PC-9 (cell line): Measurements from ENCODE around the gene EML3. TPM values are rescaled to one million over a fixed set of nuclear protein-coding genes. Genes with fewer than 3 reads are reported as not detected.

Experiments used
- BruUV-seq: library from RNA; stranded (reverse); fragments of 400-500 nt; replicated peaks from 2 replicates; lab custom pipeline; 2021; lab: Mats Ljungman, UMichigan
- CTCF ChIA-PET: fragments of 300-600 bp; sonication (Branson Sonifier 250); formaldehyde crosslinking; loops from one replicate; lab custom pipeline; 2022; ENCODE audit warnings: antibody characterized with exemption; lab: Charles Lee
- POLR2A ChIA-PET: fragments of 300-600 bp; sonication (Branson Sonifier 250); formaldehyde crosslinking; loops from one replicate; lab custom pipeline; 2022; ENCODE audit warnings: antibody characterized with exemption; ENCODE audit not compliant: unreplicated experiment; lab: Charles Lee
- DNase-seq, 2 experiments: peaks; one replicate each; pipeline versions ENCODE4 v3.0.0 to v3.0.0-alpha.2; 2015 to 2022; ENCODE audit warnings: mixed read lengths in 1 of 2
- H2AFZ ChIP-seq: fragments of 200-600 bp; sonication (generic); 2 replicates; pipeline ENCODE4 v1.8.1; 2017; ENCODE audit warnings: antibody characterized with exemption
- H3F3A ChIP-seq: fragments of 200-600 bp; sonication (generic); 2 replicates; pipeline ENCODE4 v1.8.1; 2017; ENCODE audit warnings: antibody characterized with exemption, mild to moderate bottlenecking, low read depth; ENCODE audit not compliant: insufficient read depth
- H3K27ac ChIP-seq: fragments of 200-600 bp; sonication (generic); 2 replicates; pipeline ENCODE4 v1.6.1; 2016; ENCODE audit warnings: mixed run types
- H3K27me3 ChIP-seq: fragments of 200-600 bp; sonication (generic); 2 replicates; pipeline ENCODE4 v1.6.1; 2016; ENCODE audit warnings: low read depth, mixed run types; ENCODE audit not compliant: insufficient read depth
- H3K36me3 ChIP-seq: fragments of 200-600 bp; sonication (generic); 2 replicates; pipeline ENCODE4 v1.6.1; 2016; ENCODE audit warnings: low read depth, mixed run types
- H3K4me1 ChIP-seq: fragments of 200-600 bp; sonication (generic); replicated peaks from 2 replicates; pipeline ENCODE4 v1.6.1; 2016; ENCODE audit warnings: mixed run types; ENCODE audit not compliant: insufficient read depth
- H3K4me2 ChIP-seq: fragments of 200-600 bp; sonication (generic); 2 replicates; pipeline ENCODE4 v1.6.1; 2017; ENCODE audit warnings: mixed run types
- H3K4me3 ChIP-seq: fragments of 200-600 bp; sonication (generic); 2 replicates; pipeline ENCODE4 v1.6.1; 2016; ENCODE audit warnings: mixed run types
- H3K79me2 ChIP-seq: fragments of 200-600 bp; sonication (generic); 2 replicates; pipeline ENCODE4 v1.6.1; 2017; ENCODE audit warnings: low read depth, mixed run types
- H3K9me2 ChIP-seq: fragments of 200-600 bp; sonication (generic); 2 replicates; pipeline ENCODE4 v1.8.1; 2017; ENCODE audit warnings: mild to moderate bottlenecking; ENCODE audit not compliant: insufficient read depth
- H3K9me3 ChIP-seq: fragments of 200-600 bp; sonication (generic); 2 replicates; pipeline ENCODE4 v1.8.1; 2016; ENCODE audit warnings: low read depth; ENCODE audit not compliant: insufficient read depth
- H4K20me1 ChIP-seq: fragments of 200-600 bp; sonication (generic); 2 replicates; pipeline ENCODE4 v1.8.1; 2017; ENCODE audit not compliant: insufficient read depth
- EZH2 ChIP-seq: fragments of 200-600 bp; sonication (generic); IDR thresholded peaks from 2 replicates; pipeline ENCODE4 v1.8.0; 2017; ENCODE audit warnings: antibody characterized with exemption, low read depth
- intact Hi-C: fragments of 100-400 bp; cut with micrococcal nuclease; formaldehyde crosslinking; loops from one replicate; pipeline ENCODE4 v1.10.0; 2022; ENCODE audit not compliant: unreplicated experiment
- total RNA-seq: library from RNA; stranded (reverse); gene quantifications from 2 replicates; pipeline ENCODE4 v1.2.3, GENCODE V29; 2021
- TF ChIP-seq, protein P1 (sequence below): fragments of 200-600 bp; sonication (generic); conservative IDR thresholded peaks from 2 replicates; pipeline ENCODE4 v1.6.1; 2017; ENCODE audit warnings: mixed run types, antibody characterized with exemption, mild to moderate bottlenecking, moderate library complexity

EML3 gene
- total RNA-seq, 1 experiment from 2014 or later: 84.2 TPM

DNA sequence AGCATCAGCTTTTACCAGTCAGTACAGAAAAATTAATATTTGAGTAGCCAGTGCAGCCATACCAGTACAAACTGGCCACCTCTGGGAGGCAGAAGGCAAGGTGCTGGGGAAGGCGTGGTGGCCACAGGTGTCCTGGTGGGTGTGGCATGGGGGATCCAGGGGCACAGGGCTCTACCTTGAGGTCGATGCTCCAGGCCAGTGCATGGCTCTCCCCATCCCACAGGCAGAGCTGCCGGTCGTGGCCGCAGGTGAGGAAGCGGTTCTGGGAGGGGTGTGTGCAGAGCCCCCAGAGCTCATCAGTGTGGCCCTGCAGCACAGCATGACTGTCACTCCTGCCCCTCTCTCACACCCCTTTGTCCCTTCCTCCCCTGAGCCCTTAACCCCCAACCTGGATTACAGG, 7.1 kb downstream of the EML3 start:
- no peaks in the 10 kb centered on the region for H3K9me2 ChIP-seq
- DNase-seq: no peak
- H2AFZ ChIP-seq: no peak overlapping the region
- H3K4me1 ChIP-seq: peaks cover 2% of the 10 kb centered on the region
- TF ChIP-seq, protein P1, sequence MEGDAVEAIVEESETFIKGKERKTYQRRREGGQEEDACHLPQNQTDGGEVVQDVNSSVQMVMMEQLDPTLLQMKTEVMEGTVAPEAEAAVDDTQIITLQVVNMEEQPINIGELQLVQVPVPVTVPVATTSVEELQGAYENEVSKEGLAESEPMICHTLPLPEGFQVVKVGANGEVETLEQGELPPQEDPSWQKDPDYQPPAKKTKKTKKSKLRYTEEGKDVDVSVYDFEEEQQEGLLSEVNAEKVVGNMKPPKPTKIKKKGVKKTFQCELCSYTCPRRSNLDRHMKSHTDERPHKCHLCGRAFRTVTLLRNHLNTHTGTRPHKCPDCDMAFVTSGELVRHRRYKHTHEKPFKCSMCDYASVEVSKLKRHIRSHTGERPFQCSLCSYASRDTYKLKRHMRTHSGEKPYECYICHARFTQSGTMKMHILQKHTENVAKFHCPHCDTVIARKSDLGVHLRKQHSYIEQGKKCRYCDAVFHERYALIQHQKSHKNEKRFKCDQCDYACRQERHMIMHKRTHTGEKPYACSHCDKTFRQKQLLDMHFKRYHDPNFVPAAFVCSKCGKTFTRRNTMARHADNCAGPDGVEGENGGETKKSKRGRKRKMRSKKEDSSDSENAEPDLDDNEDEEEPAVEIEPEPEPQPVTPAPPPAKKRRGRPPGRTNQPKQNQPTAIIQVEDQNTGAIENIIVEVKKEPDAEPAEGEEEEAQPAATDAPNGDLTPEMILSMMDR: no peak
- no peak for TF ChIP-seq EZH2
- CTCF ChIA-PET: no interaction called here
- no peaks in the 10 kb centered on the region for H3K27me3 ChIP-seq
- peaks cover 9% of the 10 kb centered on the region; the same call in 1 of the 2 replicates for H3K36me3 ChIP-seq
- H4K20me1 ChIP-seq: no peaks in the 10 kb centered on the region
- POLR2A ChIA-PET: interaction anchor here (0.7 kb wide), 1 partner anchor 9 kb away, joined by 3 read pairs; no protein-coding TSS in a partner anchor
- no peak overlapping the region for H3K4me3 ChIP-seq
- intact Hi-C loops: no loop called here
- no peaks in the 10 kb centered on the region for H3K9me3 ChIP-seq
- peaks cover 36% of the 10 kb centered on the region for H3F3A ChIP-seq
- peaks cover 17% of the 10 kb centered on the region for H3K79me2 ChIP-seq
- BruUV-seq: no TSS peak
- H3K27ac ChIP-seq: no peak overlapping the region
- no peak overlapping the region for H3K4me2 ChIP-seq

DNA sequence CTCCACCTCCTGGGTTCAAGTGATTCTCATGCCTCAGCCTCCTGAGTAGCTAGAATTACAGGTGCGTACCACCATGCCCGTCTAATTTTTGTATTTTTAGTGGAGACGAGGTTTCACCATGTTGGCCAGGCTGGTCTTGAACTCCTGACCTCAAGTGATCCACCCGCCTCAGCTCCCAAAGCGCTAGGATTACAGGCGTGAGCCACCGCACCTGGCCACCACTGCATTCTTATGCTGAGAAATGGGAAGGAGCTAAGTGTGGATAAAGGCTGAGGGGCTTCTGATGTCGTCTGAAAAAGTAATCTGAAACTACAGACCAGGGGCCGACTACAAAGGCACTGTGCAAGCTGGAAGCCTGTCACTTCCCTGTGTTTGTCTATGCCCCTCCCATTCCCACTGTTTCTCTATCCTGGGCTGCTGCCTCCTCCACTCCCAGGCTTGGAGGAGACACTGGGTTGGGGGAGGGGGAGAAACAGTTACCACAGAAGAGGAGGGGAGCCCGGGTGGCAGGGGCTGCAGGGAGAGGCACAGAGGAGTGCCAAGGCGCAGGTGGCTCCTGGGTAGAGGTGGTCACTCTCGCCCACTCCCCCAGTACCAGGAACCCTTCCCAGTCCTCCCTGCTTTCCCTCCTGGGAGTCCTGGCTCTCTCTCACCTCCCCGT, 8.0 kb downstream of the EML3 start:
- Histone ChIP-seq H4K20me1 (no peaks in the 10 kb centered on the region), H3K27me3 (no peaks in the 10 kb centered on the region), H3K4me1 (peaks cover 8% of the 10 kb centered on the region), H3K36me3 (0 out of 2 replicates have a peak, but pooled peaks cover 2% of the 10 kb centered on the region), H3K4me2 (no peak overlapping the region), H3K9me3 (no peaks in the 10 kb centered on the region), H3K79me2 (peaks cover 19% of the 10 kb centered on the region), H3F3A (peaks cover 37% of the 10 kb centered on the region), H3K27ac (no peak overlapping the region), H3K9me2 (no peaks in the 10 kb centered on the region), H2AFZ (no peak overlapping the region), H3K4me3 (no peak overlapping the region)
- BruUV-seq: no TSS peak
- intact Hi-C loops: no loop called here
- CTCF ChIA-PET: no interaction called here
- no peak for DNase-seq
- TF ChIP-seq, protein P1: no peak
- POLR2A ChIA-PET: interaction anchor here (0.7 kb wide), 1 partner anchor 8 kb away, joined by 3 read pairs; no protein-coding TSS in a partner anchor

DNA sequence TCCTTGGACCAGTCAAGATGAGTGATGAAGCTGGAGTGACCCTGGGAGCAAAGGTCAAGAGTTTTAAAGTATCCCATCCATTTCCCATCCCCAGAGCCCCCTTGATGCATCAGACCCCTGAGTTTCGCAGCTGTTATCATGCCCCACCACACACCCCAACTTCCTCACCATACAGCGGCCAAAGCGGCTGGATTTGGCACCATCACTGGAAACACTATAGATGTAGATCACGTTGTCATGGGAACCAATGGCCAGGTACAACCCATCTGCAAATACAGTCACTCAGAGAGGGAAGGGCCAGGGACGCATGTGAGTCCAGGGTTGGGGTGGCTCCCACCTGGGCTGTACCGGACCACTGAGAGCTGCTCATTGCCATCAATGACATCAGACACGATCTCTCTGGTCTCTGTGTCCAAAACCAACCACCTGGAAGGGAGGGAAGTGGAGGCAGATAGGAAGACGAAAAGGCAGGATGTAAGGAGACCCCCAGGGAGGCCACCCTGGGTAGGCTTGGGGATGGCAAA, 8.7 kb downstream of the EML3 start:
- H3K9me3 ChIP-seq: no peaks in the 10 kb centered on the region
- H3K27me3 ChIP-seq: no peaks in the 10 kb centered on the region
- H3K27ac ChIP-seq: no peak overlapping the region
- intact Hi-C loops: no loop called here
- H3K79me2 ChIP-seq: peaks cover 26% of the 10 kb centered on the region
- ChIA-PET CTCF (interaction anchor here (0.9 kb wide), 1 partner anchor 8 kb away, joined by 3 read pairs; no protein-coding TSS in a partner anchor), POLR2A (no interaction called here)
- no peak overlapping the region for H3K4me2 ChIP-seq
- DNase-seq: no peak
- BruUV-seq: no TSS peak
- no peak overlapping the region for H2AFZ ChIP-seq
- H4K20me1 ChIP-seq: no peaks in the 10 kb centered on the region
- no peak overlapping the region for H3K4me3 ChIP-seq
- no peaks in the 10 kb centered on the region for H3K9me2 ChIP-seq
- H3K36me3 ChIP-seq: 0 out of 2 replicates have a peak, but pooled peaks cover 2% of the 10 kb centered on the region
- H3K4me1 ChIP-seq: peaks cover 14% of the 10 kb centered on the region
- H3F3A ChIP-seq: peaks cover 42% of the 10 kb centered on the region
- TF ChIP-seq, protein P1: no peak
- TF ChIP-seq EZH2: no peak
